Endothelial cell of umbilical vein (primary cell): ENCODE measurements around the gene POLR1H.

Experiments used
- JUN ChIP-seq: IDR thresholded peaks from 2 replicates; pipeline ENCODE4 v1.6.1; 2011; ENCODE audit warnings: borderline replicate concordance, low read depth; ENCODE audit not compliant: insufficient read length, insufficient read depth
- POLR2A ChIP-seq: IDR thresholded peaks from 2 replicates; pipeline ENCODE4 v1.6.1; 2012; ENCODE audit warnings: low read depth, mild to moderate bottlenecking, control low read depth, low read length
- POLR2AphosphoS5 ChIP-seq: IDR thresholded peaks from 2 replicates; pipeline ENCODE4 v1.6.1; 2012; ENCODE audit warnings: low read depth, mild to moderate bottlenecking, control low read depth, low read length, moderate library complexity; ENCODE audit not compliant: insufficient read depth
- TF ChIP-seq, protein P1 (sequence below), 2 donors: IDR thresholded peaks; 1 replicate in 1 of 2; 2 replicates in 1 of 2; pipeline ENCODE4 v1.5.1; 2011; ENCODE audit warnings: low read length in 2 of 2, mild to moderate bottlenecking in 2 of 2, moderate library complexity in 2 of 2, control low read depth in 1 of 2, inconsistent platforms in 1 of 2, low read depth in 1 of 2; ENCODE audit not compliant: insufficient read depth in 1 of 2; ENCODE audit errors: extremely low read depth in 1 of 2

DNA sequence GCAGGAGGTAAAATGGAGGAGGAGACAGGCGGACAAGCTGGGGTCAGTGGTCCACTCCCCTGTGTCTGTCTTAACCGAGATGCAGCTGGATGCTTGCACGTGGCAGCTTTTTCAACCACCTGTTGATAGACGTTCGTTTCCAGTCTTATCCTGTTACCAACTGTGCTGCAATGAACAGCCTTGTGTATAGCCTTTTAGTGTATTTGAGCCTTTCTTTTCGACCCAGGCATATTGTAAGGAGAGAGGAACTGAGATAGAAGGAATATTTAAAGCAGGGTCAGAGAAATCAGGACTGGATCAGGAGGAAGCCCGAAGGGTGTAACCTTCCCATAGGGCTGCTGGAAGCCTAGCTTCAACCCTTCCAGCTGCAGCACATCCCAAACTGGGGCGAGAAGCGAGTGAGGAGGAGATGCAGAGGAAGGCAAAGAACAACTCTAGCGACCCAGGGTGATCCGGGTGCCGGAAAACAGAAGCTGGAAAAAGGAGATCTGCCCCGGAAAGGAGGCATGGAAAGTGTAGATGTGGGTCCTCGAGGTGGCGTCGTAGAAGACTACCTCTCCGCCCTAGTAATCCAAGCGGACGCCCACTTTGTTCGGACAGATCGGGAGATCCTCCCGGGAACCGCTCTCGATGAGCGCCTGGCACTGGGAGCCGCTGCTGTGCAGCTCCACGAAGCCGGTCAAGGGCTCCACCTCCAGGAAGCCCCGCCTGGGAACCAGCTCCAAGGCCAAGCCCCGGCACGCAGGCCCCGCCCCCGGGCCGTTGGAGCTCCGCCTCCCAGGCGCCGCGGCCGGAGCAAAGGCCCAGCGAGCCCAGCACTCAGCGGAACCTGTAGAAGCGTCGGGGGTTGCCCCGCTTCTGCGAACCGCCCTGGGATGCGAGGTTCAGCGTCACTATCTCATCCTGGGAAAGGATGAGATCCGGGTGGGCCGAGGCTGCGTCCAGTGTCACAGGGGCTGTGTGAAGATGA is 40.7 kb downstream of the POLR1H start:
- TF ChIP-seq, protein P1, sequence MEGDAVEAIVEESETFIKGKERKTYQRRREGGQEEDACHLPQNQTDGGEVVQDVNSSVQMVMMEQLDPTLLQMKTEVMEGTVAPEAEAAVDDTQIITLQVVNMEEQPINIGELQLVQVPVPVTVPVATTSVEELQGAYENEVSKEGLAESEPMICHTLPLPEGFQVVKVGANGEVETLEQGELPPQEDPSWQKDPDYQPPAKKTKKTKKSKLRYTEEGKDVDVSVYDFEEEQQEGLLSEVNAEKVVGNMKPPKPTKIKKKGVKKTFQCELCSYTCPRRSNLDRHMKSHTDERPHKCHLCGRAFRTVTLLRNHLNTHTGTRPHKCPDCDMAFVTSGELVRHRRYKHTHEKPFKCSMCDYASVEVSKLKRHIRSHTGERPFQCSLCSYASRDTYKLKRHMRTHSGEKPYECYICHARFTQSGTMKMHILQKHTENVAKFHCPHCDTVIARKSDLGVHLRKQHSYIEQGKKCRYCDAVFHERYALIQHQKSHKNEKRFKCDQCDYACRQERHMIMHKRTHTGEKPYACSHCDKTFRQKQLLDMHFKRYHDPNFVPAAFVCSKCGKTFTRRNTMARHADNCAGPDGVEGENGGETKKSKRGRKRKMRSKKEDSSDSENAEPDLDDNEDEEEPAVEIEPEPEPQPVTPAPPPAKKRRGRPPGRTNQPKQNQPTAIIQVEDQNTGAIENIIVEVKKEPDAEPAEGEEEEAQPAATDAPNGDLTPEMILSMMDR (IDR thresholded peaks at IDR 0.05; ENCODE audit: extremely low read depth in 1 of 2, insufficient read depth in 1 of 2, low read depth in 1 of 2, low read length in 2 of 2), result peak in 1 of 2 donors; percentile 15
- peak; percentile 50 for TF ChIP-seq POLR2A
- TF ChIP-seq POLR2AphosphoS5, result peak; percentile 57
- TF ChIP-seq JUN, result no peak
